Measurements from ENCODE around the gene WNT9A.

- TF ChIP-seq, protein P1, sequence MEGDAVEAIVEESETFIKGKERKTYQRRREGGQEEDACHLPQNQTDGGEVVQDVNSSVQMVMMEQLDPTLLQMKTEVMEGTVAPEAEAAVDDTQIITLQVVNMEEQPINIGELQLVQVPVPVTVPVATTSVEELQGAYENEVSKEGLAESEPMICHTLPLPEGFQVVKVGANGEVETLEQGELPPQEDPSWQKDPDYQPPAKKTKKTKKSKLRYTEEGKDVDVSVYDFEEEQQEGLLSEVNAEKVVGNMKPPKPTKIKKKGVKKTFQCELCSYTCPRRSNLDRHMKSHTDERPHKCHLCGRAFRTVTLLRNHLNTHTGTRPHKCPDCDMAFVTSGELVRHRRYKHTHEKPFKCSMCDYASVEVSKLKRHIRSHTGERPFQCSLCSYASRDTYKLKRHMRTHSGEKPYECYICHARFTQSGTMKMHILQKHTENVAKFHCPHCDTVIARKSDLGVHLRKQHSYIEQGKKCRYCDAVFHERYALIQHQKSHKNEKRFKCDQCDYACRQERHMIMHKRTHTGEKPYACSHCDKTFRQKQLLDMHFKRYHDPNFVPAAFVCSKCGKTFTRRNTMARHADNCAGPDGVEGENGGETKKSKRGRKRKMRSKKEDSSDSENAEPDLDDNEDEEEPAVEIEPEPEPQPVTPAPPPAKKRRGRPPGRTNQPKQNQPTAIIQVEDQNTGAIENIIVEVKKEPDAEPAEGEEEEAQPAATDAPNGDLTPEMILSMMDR (IDR thresholded peaks at IDR 0.05), result no peak
- no peak for TF ChIP-seq POLR2AphosphoS5 (IDR thresholded peaks at IDR 0.05)
Measured at GRCh38 chr1:227885135-227885647, 62.5 kb downstream of the WNT9A start.

All from upper lobe of left lung (tissue), 4 donors.